ENCODE data around the gene DGCR6.
"Not testable (repeated sequence)": the region's sequence is repeated elsewhere in the genome, so short reads cannot be mapped to it uniquely, and the experiment has no call there.

GRCh38 chr22:18956956-18957355, 50.8 kb downstream of the DGCR6 start:
- not testable (repeated sequence) for TF ChIP-seq CTCF, POLR2AphosphoS5, EP300, POLR2A (IDR thresholded peaks at IDR 0.05)
